Hindlimb muscle (tissue), 1 donor: Measurements from ENCODE around the gene RFTN1. TPM values are rescaled to one million over a fixed set of nuclear protein-coding genes. Genes with fewer than 3 reads are reported as not detected.

Source experiments
- DNase-seq: peaks from one replicate; pipeline ENCODE4 v3.0.0-alpha.2; 2013
- polyA plus RNA-seq: library from polyadenylated mRNA; unstranded; fragments of 120-200 nt; gene quantifications from one replicate; pipeline ENCODE4 v1.2.1, GENCODE V29; 2013; ENCODE audit not compliant: insufficient read length

RFTN1 gene
- polyA plus RNA-seq, 1 donor: 22.2 TPM

GRCh38 chr3:16463914-16464313 is 49.6 kb downstream of the RFTN1 start:
- no peak for DNase-seq

GRCh38 chr3:16463119-16463518 is 50.4 kb downstream of the RFTN1 start:
- no peak for DNase-seq

- DNase-seq: no peak
These were observed 50.8 kb downstream of the RFTN1 start for GRCh38 chr3:16462679-16463078.

GRCh38 chr3:16461463-16462245 is 51.8 kb downstream of the RFTN1 start:
- DNase-seq: no peak

GRCh38 chr3:16460886-16461285 is 52.6 kb downstream of the RFTN1 start:
- DNase-seq: no peak

- DNase-seq: no peak
These were observed 53.2 kb downstream of the RFTN1 start for GRCh38 chr3:16460273-16460672.

GRCh38 chr3:16456784-16457415 is 56.6 kb downstream of the RFTN1 start:
- no peak for DNase-seq

- DNase-seq: no peak
These were observed 57.5 kb downstream of the RFTN1 start for GRCh38 chr3:16455966-16456365.

- no peak for DNase-seq
These were observed 58.5 kb downstream of the RFTN1 start for GRCh38 chr3:16455001-16455400.

- no peak for DNase-seq
These were observed 61.2 kb downstream of the RFTN1 start for GRCh38 chr3:16452261-16452660.

- no peak for DNase-seq
These were observed 64.1 kb downstream of the RFTN1 start for GRCh38 chr3:16449369-16449768.

- DNase-seq: peak; percentile 34
These were observed 64.8 kb downstream of the RFTN1 start for GRCh38 chr3:16448639-16449070.

- no peak for DNase-seq
These were observed 66.4 kb downstream of the RFTN1 start for GRCh38 chr3:16447135-16447534.

- no peak for DNase-seq
These were observed 69.2 kb downstream of the RFTN1 start for GRCh38 chr3:16444344-16444743.

GRCh38 chr3:16442730-16443129 is 70.8 kb downstream of the RFTN1 start:
- no peak for DNase-seq

- peak; percentile 22 for DNase-seq
These were observed 72.1 kb downstream of the RFTN1 start for GRCh38 chr3:16441371-16441875.

- DNase-seq: no peak
These were observed 73.4 kb downstream of the RFTN1 start for GRCh38 chr3:16439848-16440708.

GRCh38 chr3:16439163-16439847 is 74.2 kb downstream of the RFTN1 start:
- DNase-seq: no peak

- no peak for DNase-seq
These were observed 75.9 kb downstream of the RFTN1 start for GRCh38 chr3:16437640-16438039.

GRCh38 chr3:16433701-16434151 is 79.8 kb downstream of the RFTN1 start:
- no peak for DNase-seq

GRCh38 chr3:16432714-16433113 is 80.8 kb downstream of the RFTN1 start:
- DNase-seq: no peak
